ENCODE data around the gene GATB.

The GATB gene

GRCh38 chr4:151792530-151792929 is 31.7 kb upstream of the GATB start:
- Histone ChIP-seq H3K27ac (no peak overlapping the region), H3K4me3 (no peak overlapping the region)

- no peak overlapping the region for H3K27ac ChIP-seq
These were observed 27.2 kb upstream of the GATB start for GRCh38 chr4:151788021-151788420.

GRCh38 chr4:151786158-151786495 is 25.3 kb upstream of the GATB start:
- no peak overlapping the region for H3K4me3 ChIP-seq
- H3K27ac ChIP-seq = no peak overlapping the region

More at GRCh38 chr4:151788021-151788420, 27.2 kb upstream of the GATB start:
- H3K4me3 ChIP-seq = no peak overlapping the region

GRCh38 chr4:151785484-151786157 is 24.8 kb upstream of the GATB start:
- Histone ChIP-seq H3K4me3 (no peak overlapping the region), H3K27ac (no peak overlapping the region)

GRCh38 chr4:151784706-151785105 is 23.9 kb upstream of the GATB start:
- Histone ChIP-seq H3K27ac (no peak overlapping the region), H3K4me3 (no peak overlapping the region)

- H3K27ac ChIP-seq = no peak overlapping the region
These were observed 23.1 kb upstream of the GATB start for GRCh38 chr4:151783867-151784266.

GRCh38 chr4:151782296-151782695 is 21.5 kb upstream of the GATB start:
- H3K4me3 ChIP-seq = no peak overlapping the region
- H3K27ac ChIP-seq = no peak overlapping the region

More at GRCh38 chr4:151783867-151784266, 23.1 kb upstream of the GATB start:
- H3K4me3 ChIP-seq = no peak overlapping the region

GRCh38 chr4:151781026-151781425 is 20.2 kb upstream of the GATB start:
- H3K4me3 ChIP-seq = no peak overlapping the region
- H3K27ac ChIP-seq = no peak overlapping the region

GRCh38 chr4:151777471-151777870 is 16.7 kb upstream of the GATB start:
- Histone ChIP-seq H3K27ac (no peak overlapping the region), H3K4me3 (no peak overlapping the region)

GRCh38 chr4:151774324-151774723 is 13.5 kb upstream of the GATB start:
- Histone ChIP-seq H3K4me3 (no peak overlapping the region), H3K27ac (no peak overlapping the region)

- no peak overlapping the region for H3K27ac ChIP-seq
These were observed 11.5 kb upstream of the GATB start for GRCh38 chr4:151772274-151772673.

GRCh38 chr4:151771664-151772063 is 10.9 kb upstream of the GATB start:
- H3K27ac ChIP-seq = no peak overlapping the region
- no peak overlapping the region for H3K4me3 ChIP-seq

More at GRCh38 chr4:151772274-151772673, 11.5 kb upstream of the GATB start:
- no peak overlapping the region for H3K4me3 ChIP-seq

- Histone ChIP-seq H3K27ac (no peak overlapping the region), H3K4me3 (no peak overlapping the region)
These were observed 9.3 kb upstream of the GATB start for GRCh38 chr4:151770154-151770553.

GRCh38 chr4:151768835-151769234 is 8.0 kb upstream of the GATB start:
- no peak overlapping the region for H3K4me3 ChIP-seq

GRCh38 chr4:151766691-151767090 is 5.9 kb upstream of the GATB start:
- H3K4me3 ChIP-seq = no peak overlapping the region
- H3K27ac ChIP-seq = no peak overlapping the region

More at GRCh38 chr4:151768835-151769234, 8.0 kb upstream of the GATB start:
- H3K27ac ChIP-seq = no peak overlapping the region

GRCh38 chr4:151760002-151760401 is 805 bp downstream of the GATB start:
- peak overlapping the region; percentile 58 to 77 (median 68) for H3K4me3 ChIP-seq
- H3K27ac ChIP-seq = peak overlapping the region in 2 of 21 experiments; percentile 75 to 89

- Histone ChIP-seq H3K27ac (no peak overlapping the region), H3K4me3 (no peak overlapping the region)
These were observed 7.8 kb downstream of the GATB start for GRCh38 chr4:151753056-151753455.

GRCh38 chr4:151750156-151750555 is 10.7 kb downstream of the GATB start:
- no peak overlapping the region for H3K4me3 ChIP-seq
- H3K27ac ChIP-seq = no peak overlapping the region

- peak overlapping the region in 1 of 21 experiments; percentile 2 for H3K27ac ChIP-seq
- H3K4me3 ChIP-seq = no peak overlapping the region
These were observed 15.2 kb downstream of the GATB start for GRCh38 chr4:151745481-151746231.

GRCh38 chr4:151744614-151745013 is 16.2 kb downstream of the GATB start:
- Histone ChIP-seq H3K4me3 (no peak overlapping the region), H3K27ac (peak overlapping the region in 3 of 21 experiments; percentile 2 to 33 (median 15))

- Histone ChIP-seq H3K4me3 (no peak overlapping the region), H3K27ac (peak overlapping the region in 1 of 21 experiments; percentile 2)
These were observed 16.9 kb downstream of the GATB start for GRCh38 chr4:151743894-151744293.
